NOMO-1 treated with dmso at 0.1 percent for 144 hours (cell line): ENCODE measurements around the gene ATP6V0A4.
"Not testable (repeated sequence)": the region's sequence is repeated elsewhere in the genome, so short reads cannot be mapped to it uniquely, and the experiment has no call there.

ENCODE experiments used
- DNase-seq: peaks from one replicate; lab custom pipeline; 2025; ENCODE audit not compliant: unreplicated experiment; lab: John Stamatoyannopoulos, UW

ATP6V0A4 gene

GRCh38 chr7:138804618-138805017, 6.6 kb upstream of the ATP6V0A4 start:
- DNase-seq, result no peak

- no peak for DNase-seq
Observed at GRCh38 chr7:138802706-138803105, 4.7 kb upstream of the ATP6V0A4 start.

GRCh38 chr7:138801256-138801655, 3.3 kb upstream of the ATP6V0A4 start:
- no peak for DNase-seq

GRCh38 chr7:138799336-138800000, 1.5 kb upstream of the ATP6V0A4 start:
- no peak for DNase-seq

GRCh38 chr7:138798836-138799235, 840 bp upstream of the ATP6V0A4 start:
- DNase-seq, result no peak

GRCh38 chr7:138797046-138797445, 950 bp downstream of the ATP6V0A4 start:
- DNase-seq, result not testable (repeated sequence)

- no peak for DNase-seq
Observed at GRCh38 chr7:138796038-138796615, 1.9 kb downstream of the ATP6V0A4 start.

- no peak for DNase-seq
Observed at GRCh38 chr7:138785587-138786437, 12.2 kb downstream of the ATP6V0A4 start.

GRCh38 chr7:138784692-138785091, 13.3 kb downstream of the ATP6V0A4 start:
- no peak for DNase-seq

- DNase-seq, result no peak
Observed at GRCh38 chr7:138781004-138781403, 17.0 kb downstream of the ATP6V0A4 start.

GRCh38 chr7:138776166-138776833, 21.7 kb downstream of the ATP6V0A4 start:
- DNase-seq, result no peak

- no peak for DNase-seq
Observed at GRCh38 chr7:138773817-138774216, 24.2 kb downstream of the ATP6V0A4 start.

GRCh38 chr7:138773176-138773575, 24.8 kb downstream of the ATP6V0A4 start:
- DNase-seq, result no peak

GRCh38 chr7:138770904-138771303, 27.1 kb downstream of the ATP6V0A4 start:
- no peak for DNase-seq

- DNase-seq, result no peak
Observed at GRCh38 chr7:138768241-138768640, 29.8 kb downstream of the ATP6V0A4 start.

- no peak for DNase-seq
Observed at GRCh38 chr7:138756591-138757242, 41.3 kb downstream of the ATP6V0A4 start.

GRCh38 chr7:138755842-138756590, 42.0 kb downstream of the ATP6V0A4 start:
- no peak for DNase-seq

GRCh38 chr7:138755331-138755747, 42.7 kb downstream of the ATP6V0A4 start:
- no peak for DNase-seq

- no peak for DNase-seq
Observed at GRCh38 chr7:138753610-138754009, 44.4 kb downstream of the ATP6V0A4 start.

GRCh38 chr7:138753150-138753518, 44.9 kb downstream of the ATP6V0A4 start:
- DNase-seq, result no peak
